Fibroblast of gingiva (primary cell): ENCODE data around the gene PM20D1.
A peak's percentile ranks its signal among the peaks of the same experiment; 100 is the strongest.
"Not testable (repeated sequence)": the region's sequence is repeated elsewhere in the genome, so short reads cannot be mapped to it uniquely, and the experiment has no call there.

ENCODE experiments used
- DNase-seq: peaks from one replicate; pipeline ENCODE4 v3.0.0-alpha.2; 2011; ENCODE audit warnings: low read depth

PM20D1 gene

GRCh38 chr1:205849619-205850355 is at the start of gene PM20D1:
Gene PM20D1 (minus strand): TSS chr1:205850132. CDS start chr1:205850072, 60 bp downstream.
- DNase-seq: peak; percentile 75

DNA sequence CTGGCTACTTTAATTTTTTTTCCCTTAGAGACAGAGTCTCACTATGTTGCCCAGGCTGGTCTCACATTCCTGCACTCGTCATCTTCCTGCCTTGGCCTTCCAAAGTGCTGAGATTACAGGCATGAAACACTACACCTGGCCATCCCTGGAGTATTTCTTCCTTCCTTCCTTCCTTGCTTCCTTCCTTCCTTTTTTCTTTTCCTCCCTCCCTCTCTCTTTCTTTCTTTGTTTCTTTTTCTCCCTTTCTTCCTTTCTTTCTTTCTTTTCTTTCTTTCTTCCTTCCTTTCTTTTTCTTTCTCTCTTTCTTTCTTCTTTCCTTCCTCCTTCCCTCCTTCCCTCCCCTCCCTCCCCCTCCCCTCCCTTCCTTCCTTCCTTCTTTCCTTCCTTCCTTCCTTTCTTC is 46.4 kb upstream of the PM20D1 start:
- DNase-seq: no peak

- DNase-seq: not testable (repeated sequence)
Measured at GRCh38 chr1:205894119-205894518, 44.2 kb upstream of the PM20D1 start.

GRCh38 chr1:205892175-205892574 is 42.2 kb upstream of the PM20D1 start:
- DNase-seq: not testable (repeated sequence)

DNA sequence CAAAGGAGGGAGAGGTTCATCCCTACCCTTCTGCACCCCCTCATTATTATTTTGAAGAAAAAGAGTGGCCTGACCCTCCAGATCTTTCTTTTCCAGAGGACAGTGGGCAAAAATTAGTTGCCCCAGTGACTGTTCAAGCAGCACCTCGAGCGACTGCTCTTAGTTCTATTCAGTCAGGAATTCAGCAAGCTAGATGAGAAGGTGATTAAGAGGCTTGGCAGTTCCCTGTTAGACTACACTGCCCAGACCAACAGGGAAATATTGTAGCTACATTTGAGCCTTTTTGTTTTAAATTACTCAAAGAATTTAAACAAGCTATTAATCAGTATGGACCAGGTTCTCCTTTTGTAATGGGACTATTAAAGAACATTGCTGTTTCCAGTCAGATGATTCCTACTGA is 41.5 kb upstream of the PM20D1 start:
- DNase-seq: not testable (repeated sequence)

GRCh38 chr1:205890631-205891030 is 40.7 kb upstream of the PM20D1 start:
- not testable (repeated sequence) for DNase-seq

- DNase-seq: peak; percentile 52
Measured at GRCh38 chr1:205889706-205890105, 39.8 kb upstream of the PM20D1 start.

DNA sequence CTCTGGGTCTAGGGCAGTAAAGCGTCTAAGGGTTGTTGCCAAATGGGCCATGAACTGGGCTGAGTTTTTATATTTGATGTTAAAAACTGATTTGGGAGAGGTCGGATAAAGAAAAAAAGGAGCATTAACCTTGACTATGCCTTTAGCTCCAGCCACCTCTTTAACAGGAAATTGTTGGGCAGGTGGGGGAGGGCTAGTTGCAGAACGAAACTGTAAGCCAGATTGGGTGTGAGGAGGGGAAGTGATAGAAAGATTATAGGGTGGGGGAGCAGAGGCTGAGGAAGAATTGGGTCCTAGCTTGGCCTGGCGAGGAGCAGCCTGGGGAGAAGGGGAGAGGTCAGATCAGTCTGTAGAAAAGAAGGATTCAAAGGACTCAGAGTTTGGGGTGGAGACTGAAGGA is 39.1 kb upstream of the PM20D1 start:
- DNase-seq: not testable (repeated sequence)

DNA sequence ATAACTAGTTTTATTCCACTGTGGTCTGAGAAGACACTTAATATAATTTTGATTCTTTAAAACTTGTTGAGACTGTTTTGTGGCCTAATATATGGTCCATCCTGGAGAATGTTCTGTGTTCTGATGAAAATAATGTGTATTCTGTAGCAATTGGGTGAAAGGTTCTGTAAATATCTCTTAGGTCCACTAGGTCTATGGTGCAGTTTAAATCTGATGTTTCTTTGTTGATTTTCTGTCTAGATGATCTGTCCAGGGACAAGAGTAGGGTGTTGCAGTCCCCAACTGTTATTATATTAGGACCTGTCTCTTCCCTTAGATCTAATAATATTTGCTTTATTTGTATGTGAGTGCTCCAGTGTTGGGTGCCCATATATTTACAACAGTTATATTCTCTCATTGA is 33.9 kb upstream of the PM20D1 start:
- no peak for DNase-seq

DNA sequence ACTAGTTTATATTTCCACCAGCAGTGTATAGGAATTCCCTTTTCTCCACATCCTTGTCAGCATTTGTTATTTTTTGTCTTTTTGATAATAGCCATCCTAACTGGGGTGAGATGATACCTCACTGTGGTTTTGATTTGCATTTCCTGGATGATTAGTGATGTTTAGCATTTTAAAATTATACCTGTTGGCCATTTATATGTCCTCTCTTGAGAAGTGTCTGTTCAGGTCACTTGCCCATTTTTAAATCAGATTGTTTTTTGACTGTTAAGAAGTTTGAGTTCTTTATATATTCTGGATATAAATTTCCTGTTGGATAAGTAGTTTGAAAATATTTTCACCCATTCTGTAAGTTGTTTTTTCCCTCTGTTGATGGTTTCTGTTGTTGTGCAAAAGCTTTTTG is 31.0 kb upstream of the PM20D1 start:
- no peak for DNase-seq

DNA sequence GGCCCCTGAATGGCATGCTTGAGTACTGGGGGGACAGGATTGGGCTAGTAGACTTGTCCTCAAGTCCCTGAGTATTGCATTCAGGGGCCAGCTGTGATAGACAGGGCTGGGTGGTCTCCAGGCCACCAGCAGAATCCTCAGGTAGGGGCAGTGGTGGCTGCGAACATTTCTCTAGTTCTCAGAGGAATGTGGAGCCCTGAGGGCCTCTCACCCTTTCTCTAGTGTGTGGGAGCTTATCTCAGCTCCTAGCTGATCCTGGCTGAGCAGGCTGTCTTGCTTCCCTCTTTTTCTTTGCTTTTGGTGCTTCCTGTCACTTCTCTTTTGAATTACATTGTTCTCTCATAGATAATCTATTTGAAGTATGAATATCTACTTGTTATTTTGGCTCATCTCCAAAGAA is 30.0 kb upstream of the PM20D1 start:
- no peak for DNase-seq

DNA sequence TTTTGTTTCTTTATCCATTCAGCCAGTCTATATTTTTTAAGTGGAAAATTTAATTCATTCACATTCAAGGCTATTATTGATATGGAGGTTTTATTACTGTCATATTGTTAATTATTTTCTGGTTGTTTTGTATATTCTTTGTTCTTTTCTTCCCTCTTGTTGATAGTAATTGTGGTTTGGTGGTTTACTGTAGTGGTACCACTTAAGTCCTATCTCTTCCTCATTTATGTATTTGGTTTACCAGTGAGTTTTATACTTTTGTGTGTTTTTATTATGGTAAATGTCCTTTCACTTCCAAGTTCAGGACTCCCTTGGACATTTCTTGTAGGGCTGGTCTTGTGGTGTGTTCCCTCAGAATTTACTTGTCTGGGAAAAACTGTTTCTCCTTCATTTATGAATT is 28.1 kb upstream of the PM20D1 start:
- DNase-seq: no peak

GRCh38 chr1:205873148-205873547 is 23.2 kb upstream of the PM20D1 start:
- not testable (repeated sequence) for DNase-seq

GRCh38 chr1:205870236-205870635 is 20.3 kb upstream of the PM20D1 start:
- no peak for DNase-seq

GRCh38 chr1:205861540-205861939 is 11.6 kb upstream of the PM20D1 start:
- no peak for DNase-seq

GRCh38 chr1:205858141-205858961 is 8.4 kb upstream of the PM20D1 start:
- DNase-seq: no peak

GRCh38 chr1:205857501-205857900 is 7.6 kb upstream of the PM20D1 start:
- not testable (repeated sequence) for DNase-seq

DNA sequence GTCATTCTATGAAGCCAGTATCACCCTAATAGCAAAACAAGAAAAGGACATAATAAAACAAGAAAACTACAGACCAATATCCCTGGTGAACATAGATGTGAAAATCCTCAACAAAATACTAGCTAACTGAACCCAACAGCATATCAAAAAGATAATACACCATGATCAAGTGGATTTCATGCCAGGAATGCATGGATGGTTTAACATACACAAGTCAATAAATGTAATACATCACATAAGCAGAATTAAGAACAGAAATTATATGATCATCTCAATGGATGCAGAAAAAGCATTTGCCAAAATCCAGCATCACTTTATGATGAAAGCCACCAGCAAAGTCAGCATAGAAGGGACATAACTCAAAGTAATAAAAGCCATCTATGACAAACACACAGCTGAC is 6.5 kb upstream of the PM20D1 start:
- no peak for DNase-seq

GRCh38 chr1:205852969-205853368 is 3.0 kb upstream of the PM20D1 start:
- no peak for DNase-seq

DNA sequence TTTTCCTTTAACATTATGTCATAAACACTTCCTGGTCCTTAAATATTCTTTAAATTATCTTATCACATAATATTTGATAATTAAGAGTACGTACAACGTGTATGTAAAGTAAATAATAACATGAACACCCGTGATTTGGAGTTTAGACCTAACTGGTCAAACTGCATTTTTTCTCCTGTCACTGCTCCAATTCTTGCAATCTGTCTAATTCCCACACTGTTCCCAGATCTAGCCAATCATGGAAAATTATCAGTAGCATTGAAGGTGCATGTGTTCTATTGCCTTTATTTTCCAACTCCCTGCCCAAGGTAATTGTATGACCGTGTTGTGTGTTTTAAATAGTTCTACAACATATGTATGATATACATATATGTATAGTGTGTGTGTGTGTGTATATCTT is 2.1 kb upstream of the PM20D1 start:
- DNase-seq: no peak

GRCh38 chr1:205843036-205843859 is 6.7 kb downstream of the PM20D1 start:
- no peak for DNase-seq

DNA sequence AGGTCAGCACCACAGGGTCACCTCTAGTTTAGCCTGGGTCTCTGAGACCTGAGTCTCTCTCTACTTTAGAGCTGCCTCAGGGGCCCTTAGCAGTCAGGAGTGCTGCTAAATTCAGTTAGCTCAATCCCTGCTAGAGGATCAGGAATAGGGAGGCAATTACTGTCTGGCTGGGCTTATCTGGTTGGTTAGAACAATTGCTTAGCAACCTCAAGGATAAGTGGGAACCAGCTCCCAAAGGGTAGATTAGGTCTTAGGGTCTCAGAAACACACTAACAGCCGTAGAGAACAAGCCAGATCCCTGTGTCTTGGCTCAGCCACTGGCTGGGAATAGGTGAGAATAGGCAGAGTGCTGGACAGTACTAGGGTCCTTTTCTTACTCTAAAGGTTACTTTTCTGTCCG is 7.7 kb downstream of the PM20D1 start:
- no peak for DNase-seq
